ENCODE results near the gene CCDC85A.

Gene CCDC85A

GRCh38 chr2:56338232-56338631 is 154.4 kb downstream of the CCDC85A start:
- no peaks in the 10 kb centered on the region for H3K9me3 ChIP-seq (replicated peaks; ENCODE audit: low read length)
- peaks cover 16% of the 10 kb centered on the region for H3K4me1 ChIP-seq (ENCODE audit: control insufficient read depth, insufficient read depth, low read length)
- H3K36me3 ChIP-seq (ENCODE audit: insufficient read depth, low read length): no peaks in the 10 kb centered on the region
- H3K27me3 ChIP-seq (ENCODE audit: control insufficient read depth, insufficient read depth, low read length): no peaks in the 10 kb centered on the region
- H3K4me3 ChIP-seq (ENCODE audit: low read length): no peak overlapping the region
- no peak overlapping the region for H3K4me2 ChIP-seq (ENCODE audit: low read length)
- H3K9ac ChIP-seq (ENCODE audit: low read depth, low read length): no peak overlapping the region

GRCh38 chr2:56344771-56345170 is 161.0 kb downstream of the CCDC85A start:
- Histone ChIP-seq H3K36me3 (ENCODE audit: insufficient read depth, low read length) (peaks cover 3% of the 10 kb centered on the region), H3K9ac (ENCODE audit: low read depth, low read length) (no peak overlapping the region), H3K4me2 (ENCODE audit: low read length) (no peak overlapping the region), H3K4me1 (ENCODE audit: control insufficient read depth, insufficient read depth, low read length) (no peaks in the 10 kb centered on the region), H3K9me3 (replicated peaks; ENCODE audit: low read length) (no peaks in the 10 kb centered on the region), H3K4me3 (ENCODE audit: low read length) (no peak overlapping the region), H3K27me3 (ENCODE audit: control insufficient read depth, insufficient read depth, low read length) (no peaks in the 10 kb centered on the region)

DNA sequence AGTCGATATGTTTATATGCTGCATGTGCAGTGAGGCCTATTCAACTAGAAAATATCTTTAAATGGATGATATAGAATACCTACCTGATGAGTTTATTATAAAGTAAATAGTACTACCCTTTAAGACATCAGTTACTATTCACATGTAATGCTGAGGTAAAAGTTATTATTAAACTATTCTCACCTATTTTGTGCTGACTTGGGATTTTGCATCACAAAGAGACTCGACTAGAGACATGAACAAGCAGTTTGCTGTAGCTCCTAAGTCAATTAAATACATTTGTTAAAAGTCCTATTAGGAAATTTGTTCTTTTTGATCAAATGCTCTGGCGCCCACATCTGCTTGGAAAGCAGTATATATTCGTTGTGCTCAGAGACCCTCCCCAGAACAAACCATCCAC is 164.1 kb downstream of the CCDC85A start:
- H3K4me2 ChIP-seq (ENCODE audit: low read length): no peak overlapping the region
- H3K36me3 ChIP-seq (ENCODE audit: insufficient read depth, low read length): peaks cover 3% of the 10 kb centered on the region
- no peak overlapping the region for H3K4me3 ChIP-seq (ENCODE audit: low read length)
- no peaks in the 10 kb centered on the region for H3K9me3 ChIP-seq (replicated peaks; ENCODE audit: low read length)
- H3K27me3 ChIP-seq (ENCODE audit: control insufficient read depth, insufficient read depth, low read length): no peaks in the 10 kb centered on the region
- H3K9ac ChIP-seq (ENCODE audit: low read depth, low read length): no peak overlapping the region
- no peaks in the 10 kb centered on the region for H3K4me1 ChIP-seq (ENCODE audit: control insufficient read depth, insufficient read depth, low read length)

- H3K9me3 ChIP-seq (replicated peaks; ENCODE audit: low read length): no peaks in the 10 kb centered on the region
Measured at GRCh38 chr2:56348392-56349210, 164.8 kb downstream of the CCDC85A start.

GRCh38 chr2:56357655-56358295 is 174.0 kb downstream of the CCDC85A start:
- H3K9ac ChIP-seq (ENCODE audit: low read depth, low read length): no peak overlapping the region
- H3K27me3 ChIP-seq (ENCODE audit: control insufficient read depth, insufficient read depth, low read length): no peaks in the 10 kb centered on the region
- no peaks in the 10 kb centered on the region for H3K9me3 ChIP-seq (replicated peaks; ENCODE audit: low read length)
- H3K4me3 ChIP-seq (ENCODE audit: low read length): no peak overlapping the region
- no peaks in the 10 kb centered on the region for H3K36me3 ChIP-seq (ENCODE audit: insufficient read depth, low read length)
- H3K4me1 ChIP-seq (ENCODE audit: control insufficient read depth, insufficient read depth, low read length): no peaks in the 10 kb centered on the region
- H3K4me2 ChIP-seq (ENCODE audit: low read length): no peak overlapping the region

More at GRCh38 chr2:56348392-56349210, 164.8 kb downstream of the CCDC85A start:
- H3K4me1 ChIP-seq (ENCODE audit: control insufficient read depth, insufficient read depth, low read length): no peaks in the 10 kb centered on the region
- peaks cover 3% of the 10 kb centered on the region for H3K36me3 ChIP-seq (ENCODE audit: insufficient read depth, low read length)
- H3K27me3 ChIP-seq (ENCODE audit: control insufficient read depth, insufficient read depth, low read length): no peaks in the 10 kb centered on the region
- H3K4me3 ChIP-seq (ENCODE audit: low read length): no peak overlapping the region
- H3K4me2 ChIP-seq (ENCODE audit: low read length): no peak overlapping the region
- H3K9ac ChIP-seq (ENCODE audit: low read depth, low read length): no peak overlapping the region

- Histone ChIP-seq H3K4me1 (ENCODE audit: control insufficient read depth, insufficient read depth, low read length) (no peaks in the 10 kb centered on the region), H3K9me3 (replicated peaks; ENCODE audit: low read length) (no peaks in the 10 kb centered on the region), H3K9ac (ENCODE audit: low read depth, low read length) (no peak overlapping the region), H3K27me3 (ENCODE audit: control insufficient read depth, insufficient read depth, low read length) (no peaks in the 10 kb centered on the region), H3K36me3 (ENCODE audit: insufficient read depth, low read length) (no peaks in the 10 kb centered on the region), H3K4me3 (ENCODE audit: low read length) (no peak overlapping the region), H3K4me2 (ENCODE audit: low read length) (no peak overlapping the region)
Measured at GRCh38 chr2:56361844-56362243, 178.1 kb downstream of the CCDC85A start.

DNA sequence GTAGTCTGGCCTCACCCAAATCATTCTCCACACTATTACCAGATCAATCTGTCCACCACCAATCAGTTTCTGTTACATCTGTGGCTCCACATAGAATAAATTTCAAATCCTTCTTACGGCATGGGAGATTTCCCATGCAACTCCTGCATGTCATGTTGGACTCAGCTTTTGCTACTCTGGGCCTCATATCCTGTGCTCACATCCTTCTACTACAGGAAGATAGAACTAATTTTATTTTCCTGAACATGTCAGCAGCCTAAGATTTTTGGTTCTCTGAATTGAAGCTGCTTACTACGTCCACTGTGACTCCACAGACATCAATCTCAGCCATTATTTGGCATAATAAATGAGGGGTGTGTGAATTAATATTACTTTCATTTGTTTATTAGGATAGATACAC is 181.1 kb downstream of the CCDC85A start:
- Histone ChIP-seq H3K4me2 (ENCODE audit: low read length) (no peak overlapping the region), H3K9me3 (replicated peaks; ENCODE audit: low read length) (no peaks in the 10 kb centered on the region), H3K4me3 (ENCODE audit: low read length) (no peak overlapping the region), H3K4me1 (ENCODE audit: control insufficient read depth, insufficient read depth, low read length) (peaks cover 3% of the 10 kb centered on the region), H3K27me3 (ENCODE audit: control insufficient read depth, insufficient read depth, low read length) (no peaks in the 10 kb centered on the region), H3K36me3 (ENCODE audit: insufficient read depth, low read length) (no peaks in the 10 kb centered on the region), H3K9ac (ENCODE audit: low read depth, low read length) (no peak overlapping the region)

DNA sequence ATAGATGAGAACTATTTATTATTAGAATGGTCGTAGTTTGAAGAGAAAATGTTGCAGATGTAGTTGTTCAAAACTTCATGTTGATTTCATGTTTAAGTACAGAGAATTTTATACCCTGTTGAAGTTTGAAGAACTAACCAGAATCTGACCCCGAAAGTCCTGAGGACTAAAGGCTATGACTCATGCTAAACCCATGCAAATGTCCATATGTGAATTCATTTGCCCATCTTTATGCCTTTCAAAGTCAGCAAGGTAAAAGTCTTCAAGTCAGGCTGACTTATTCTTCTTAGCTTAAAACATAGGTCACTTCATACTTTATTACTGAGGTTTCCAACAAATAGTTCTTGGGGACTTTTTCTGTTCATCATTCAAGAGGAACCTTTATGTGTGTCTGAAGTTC is 185.5 kb downstream of the CCDC85A start:
- no peak overlapping the region for H3K4me2 ChIP-seq (ENCODE audit: low read length)
- no peaks in the 10 kb centered on the region for H3K27me3 ChIP-seq (ENCODE audit: control insufficient read depth, insufficient read depth, low read length)
- H3K4me3 ChIP-seq (ENCODE audit: low read length): no peak overlapping the region
- H3K4me1 ChIP-seq (ENCODE audit: control insufficient read depth, insufficient read depth, low read length): peaks cover 3% of the 10 kb centered on the region
- H3K9ac ChIP-seq (ENCODE audit: low read depth, low read length): no peak overlapping the region
- H3K36me3 ChIP-seq (ENCODE audit: insufficient read depth, low read length): no peaks in the 10 kb centered on the region
- H3K9me3 ChIP-seq (replicated peaks; ENCODE audit: low read length): no peaks in the 10 kb centered on the region

DNA sequence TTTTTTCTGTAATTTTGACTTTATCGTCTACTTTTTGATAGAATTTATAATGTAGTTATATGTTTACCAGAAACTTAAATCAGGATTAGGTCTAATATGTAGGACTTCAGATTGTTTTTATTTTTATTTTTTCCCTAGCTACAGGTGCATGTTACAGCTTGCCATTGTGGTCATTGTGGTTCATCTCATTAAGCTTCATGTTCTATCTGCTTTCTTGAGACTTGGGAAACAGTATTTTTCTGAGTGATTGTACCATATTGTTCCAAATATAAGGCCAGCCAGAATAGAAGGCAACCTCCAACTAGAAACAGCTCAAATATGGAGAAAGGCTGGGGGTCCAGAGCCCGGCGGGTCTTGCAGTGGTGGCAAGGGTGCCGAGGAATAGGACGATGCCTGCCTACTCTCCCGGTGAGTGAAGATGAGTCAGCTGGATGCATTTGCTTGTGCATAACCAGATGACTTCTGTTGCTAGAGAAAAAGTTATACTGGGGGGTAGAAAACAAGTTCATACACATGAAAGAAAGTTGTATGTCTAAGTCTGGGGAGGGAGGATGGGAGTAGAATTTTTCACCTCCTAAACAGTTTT is 188.4 kb downstream of the CCDC85A start:
- no peak overlapping the region for H3K4me3 ChIP-seq (ENCODE audit: low read length)
- peaks cover 10% of the 10 kb centered on the region for H3K4me1 ChIP-seq (ENCODE audit: control insufficient read depth, insufficient read depth, low read length)
- H3K27me3 ChIP-seq (ENCODE audit: control insufficient read depth, insufficient read depth, low read length): no peaks in the 10 kb centered on the region
- H3K9me3 ChIP-seq (replicated peaks; ENCODE audit: low read length): no peaks in the 10 kb centered on the region
- no peak overlapping the region for H3K4me2 ChIP-seq (ENCODE audit: low read length)
- H3K36me3 ChIP-seq (ENCODE audit: insufficient read depth, low read length): no peaks in the 10 kb centered on the region
- H3K9ac ChIP-seq (ENCODE audit: low read depth, low read length): no peak overlapping the region

DNA sequence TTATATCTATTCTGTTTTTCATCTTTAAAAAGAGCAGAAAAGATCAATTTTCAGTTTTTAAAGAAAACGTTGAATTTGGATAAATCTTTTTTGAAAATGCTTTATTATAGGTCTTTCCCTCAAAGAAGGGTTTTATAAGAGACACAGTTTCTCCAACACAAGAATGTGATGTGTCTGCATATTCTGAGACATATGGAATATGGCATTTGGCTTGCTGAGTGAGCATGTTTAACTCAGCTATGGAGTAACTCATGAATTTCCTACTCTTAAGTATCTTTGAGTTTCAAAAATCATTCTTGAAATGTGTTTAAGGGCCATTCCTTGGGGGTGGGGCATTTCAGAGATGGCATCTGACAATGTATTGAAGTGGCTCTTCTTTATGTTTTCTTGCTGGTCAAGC is 191.5 kb downstream of the CCDC85A start:
- Histone ChIP-seq H3K9me3 (replicated peaks; ENCODE audit: low read length) (no peaks in the 10 kb centered on the region), H3K27me3 (ENCODE audit: control insufficient read depth, insufficient read depth, low read length) (no peaks in the 10 kb centered on the region), H3K9ac (ENCODE audit: low read depth, low read length) (no peak overlapping the region), H3K4me2 (ENCODE audit: low read length) (no peak overlapping the region), H3K36me3 (ENCODE audit: insufficient read depth, low read length) (no peaks in the 10 kb centered on the region), H3K4me3 (ENCODE audit: low read length) (no peak overlapping the region), H3K4me1 (ENCODE audit: control insufficient read depth, insufficient read depth, low read length) (peaks cover 9% of the 10 kb centered on the region)

DNA sequence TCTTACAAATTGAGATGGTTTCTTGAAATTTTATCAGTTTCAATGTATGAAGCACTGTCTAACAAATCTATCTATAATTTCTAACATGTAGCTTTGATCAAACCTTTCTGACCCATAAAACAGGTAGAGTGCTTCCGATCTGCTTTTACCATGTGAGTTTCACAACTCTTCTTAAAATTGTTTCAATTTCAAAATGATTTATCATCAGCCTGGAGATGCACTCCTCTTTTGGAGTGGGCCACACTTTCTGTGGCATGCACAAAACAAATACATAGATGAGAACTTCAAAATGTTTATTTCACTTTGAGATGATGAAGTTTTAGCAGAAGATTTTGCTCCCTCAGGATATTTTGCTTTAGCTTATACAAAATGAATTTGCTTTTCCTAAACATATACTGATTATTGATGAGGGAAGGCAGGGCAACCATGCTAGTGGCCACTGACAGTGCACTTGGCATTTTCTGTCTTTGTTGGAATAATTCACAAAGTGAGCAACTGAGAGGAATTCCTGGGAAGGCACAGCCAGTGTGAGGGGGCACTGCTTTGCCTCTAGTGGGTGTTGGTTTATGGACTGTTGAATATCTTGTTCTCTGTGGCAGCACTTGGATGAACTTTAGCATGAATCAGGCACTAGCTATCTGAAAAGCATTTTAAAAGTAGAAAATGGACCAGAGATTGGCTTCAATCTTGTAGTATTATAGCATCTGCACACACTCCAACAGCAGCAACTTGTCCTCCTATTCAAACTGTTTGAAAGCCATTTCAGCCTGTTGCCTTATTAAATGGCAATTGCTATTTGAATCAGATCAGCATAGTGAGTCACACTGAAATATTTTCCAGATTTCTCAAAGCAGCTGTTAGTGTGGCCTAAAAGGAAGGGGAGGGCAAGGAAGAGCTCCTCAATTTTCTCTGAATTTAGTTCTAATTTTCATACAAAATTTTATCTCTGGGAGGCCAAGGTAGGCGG is 193.2 kb downstream of the CCDC85A start:
- Histone ChIP-seq H3K9me3 (replicated peaks; ENCODE audit: low read length) (no peaks in the 10 kb centered on the region), H3K4me3 (ENCODE audit: low read length) (peak overlapping the region; percentile 7), H3K9ac (ENCODE audit: low read depth, low read length) (peak overlapping the region; percentile 6), H3K4me1 (ENCODE audit: control insufficient read depth, insufficient read depth, low read length) (peaks cover 9% of the 10 kb centered on the region), H3K36me3 (ENCODE audit: insufficient read depth, low read length) (no peaks in the 10 kb centered on the region), H3K27me3 (ENCODE audit: control insufficient read depth, insufficient read depth, low read length) (no peaks in the 10 kb centered on the region), H3K4me2 (ENCODE audit: low read length) (peak overlapping the region; percentile 30)
